GM21515 (cell line): ENCODE measurements around the gene SPATA2.

Experiments used
- ATAC-seq: cut with Tn5 transposase; IDR thresholded peaks from one replicate; pipeline ENCODE4 v1.9.1; 2021; ENCODE audit not compliant: unreplicated experiment

SPATA2 gene

DNA sequence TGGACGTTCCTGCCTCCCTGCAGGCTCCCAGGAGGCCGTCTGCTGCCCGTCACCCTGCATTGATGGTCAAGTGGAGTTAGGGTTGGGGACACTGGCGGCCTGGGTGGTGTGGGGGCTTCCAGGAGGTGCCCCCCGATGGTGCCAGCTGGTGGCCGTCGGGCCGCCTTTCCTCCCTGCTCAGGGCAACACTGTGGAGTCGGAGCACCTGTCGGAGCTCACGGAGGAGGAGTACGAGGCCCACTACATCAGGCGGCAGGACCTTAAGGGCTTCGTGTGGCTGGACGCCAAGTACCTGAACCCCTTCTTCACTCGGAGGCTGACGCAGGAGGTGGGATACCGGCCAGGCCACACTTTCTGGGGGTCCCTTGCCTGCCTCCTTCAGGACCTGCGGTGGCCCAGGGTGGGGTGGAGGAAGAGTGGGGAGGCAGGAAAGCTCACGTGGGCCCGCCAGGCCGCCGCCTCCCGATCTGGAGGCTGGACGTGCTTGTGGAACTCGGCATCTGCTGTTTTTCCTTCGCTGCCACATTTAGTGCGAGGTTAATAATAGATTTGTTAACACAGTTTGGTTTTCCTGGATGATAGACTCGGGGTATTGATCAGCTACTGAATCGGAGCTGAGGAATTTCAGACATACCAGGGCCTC is 28.6 kb downstream of the SPATA2 start:
- ATAC-seq, result no peak

DNA sequence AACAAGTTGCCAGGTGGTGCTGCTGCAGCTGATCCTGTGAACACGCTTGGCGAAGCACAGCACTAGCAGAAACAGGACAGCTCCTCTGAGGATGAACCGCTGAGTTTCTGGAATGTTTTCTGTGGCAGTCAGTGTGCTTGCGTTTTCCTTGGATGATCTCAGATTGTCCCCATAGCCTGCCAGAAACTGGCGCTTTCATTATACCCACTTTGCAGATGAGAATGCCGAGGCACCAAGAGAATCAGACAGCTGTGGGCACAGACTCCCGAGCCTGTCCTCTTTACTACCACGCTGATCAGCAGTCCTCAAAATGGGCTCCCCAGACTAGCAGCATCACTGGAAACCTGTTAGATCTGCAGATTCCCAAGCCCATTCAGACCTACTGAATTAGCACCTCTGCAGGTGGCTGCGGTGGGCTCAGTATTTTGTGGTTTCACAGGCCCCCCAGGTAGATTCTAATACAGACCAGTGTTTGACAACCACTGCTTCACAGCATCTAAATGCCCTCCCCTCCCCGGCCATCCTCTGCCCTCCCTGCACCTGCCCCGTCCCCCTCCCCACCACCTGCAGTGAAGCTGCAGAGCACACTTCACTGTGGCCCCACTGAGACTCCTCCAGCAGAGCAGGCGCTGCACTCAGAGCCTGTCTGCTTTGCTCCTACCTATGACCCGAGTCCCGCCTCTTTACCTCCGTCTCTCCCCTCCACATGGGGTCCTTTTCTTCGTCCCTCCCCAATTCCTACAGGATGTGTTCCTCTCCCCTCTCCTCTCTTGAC is 29.6 kb downstream of the SPATA2 start:
- no peak for ATAC-seq

DNA sequence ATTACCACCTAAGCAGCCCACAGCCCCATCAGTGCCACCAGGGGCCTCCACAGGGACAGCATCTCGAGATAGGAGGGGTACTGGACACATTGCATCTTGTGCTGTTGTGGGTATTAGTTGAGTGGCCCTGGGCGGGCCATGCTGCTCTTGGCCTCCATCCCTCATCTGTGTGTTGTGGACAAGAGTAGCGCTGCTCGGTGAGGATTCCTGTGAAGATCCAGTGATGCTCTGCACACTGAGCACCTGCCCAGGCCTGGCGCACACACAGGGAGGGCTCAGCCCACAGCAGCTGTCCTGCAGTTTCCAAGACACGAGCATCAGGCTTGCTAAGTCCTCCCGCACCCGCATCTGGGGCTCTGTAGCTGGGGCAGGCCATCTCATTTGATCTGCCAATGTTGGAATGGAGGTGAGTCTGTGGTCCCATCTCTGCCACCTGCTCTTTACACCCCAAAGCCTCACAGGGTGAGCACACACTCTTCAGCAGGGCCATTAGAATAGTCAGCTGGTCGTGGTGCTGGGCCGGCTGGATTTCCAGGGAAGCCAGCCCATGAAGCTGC is 32.0 kb downstream of the SPATA2 start:
- no peak for ATAC-seq

DNA sequence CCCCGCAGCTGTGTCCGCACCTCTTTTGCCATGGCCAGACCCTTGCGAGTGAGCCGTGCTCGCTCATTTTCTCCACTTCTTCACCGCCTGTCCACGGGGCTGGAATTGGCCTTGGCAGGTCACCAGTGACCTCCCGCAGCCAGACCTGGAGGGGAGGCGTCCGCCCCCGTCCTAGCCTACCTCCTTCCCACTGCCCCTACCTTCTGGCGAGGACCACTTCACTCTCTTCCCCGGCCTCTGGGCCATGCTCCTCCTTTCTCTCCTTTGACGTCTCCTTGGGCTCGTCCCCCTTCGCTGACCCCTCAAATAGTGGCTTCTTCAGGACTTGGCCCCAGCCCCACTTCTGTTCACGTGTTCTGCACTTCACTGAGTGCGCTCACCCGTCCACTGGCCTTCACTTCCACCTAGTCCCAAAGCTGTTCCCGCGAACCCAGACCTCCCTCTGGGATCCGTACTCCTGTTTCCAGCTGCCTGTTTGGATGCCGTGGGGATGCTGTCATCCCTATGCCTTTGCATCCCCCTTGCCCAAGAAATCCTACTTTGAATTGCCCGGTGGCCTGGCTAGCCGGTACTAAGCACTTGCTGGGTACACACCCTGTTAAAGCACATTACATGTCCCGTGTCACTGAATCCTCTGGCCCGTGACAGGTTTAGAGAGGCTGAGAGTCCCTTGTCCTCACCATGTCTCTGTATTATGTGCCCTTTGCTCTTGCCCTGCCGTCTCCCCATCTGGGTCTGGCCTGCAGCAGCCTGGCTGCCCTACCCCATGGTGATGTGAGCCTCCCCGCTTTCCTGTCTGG is 33.0 kb downstream of the SPATA2 start:
- ATAC-seq, result no peak

DNA sequence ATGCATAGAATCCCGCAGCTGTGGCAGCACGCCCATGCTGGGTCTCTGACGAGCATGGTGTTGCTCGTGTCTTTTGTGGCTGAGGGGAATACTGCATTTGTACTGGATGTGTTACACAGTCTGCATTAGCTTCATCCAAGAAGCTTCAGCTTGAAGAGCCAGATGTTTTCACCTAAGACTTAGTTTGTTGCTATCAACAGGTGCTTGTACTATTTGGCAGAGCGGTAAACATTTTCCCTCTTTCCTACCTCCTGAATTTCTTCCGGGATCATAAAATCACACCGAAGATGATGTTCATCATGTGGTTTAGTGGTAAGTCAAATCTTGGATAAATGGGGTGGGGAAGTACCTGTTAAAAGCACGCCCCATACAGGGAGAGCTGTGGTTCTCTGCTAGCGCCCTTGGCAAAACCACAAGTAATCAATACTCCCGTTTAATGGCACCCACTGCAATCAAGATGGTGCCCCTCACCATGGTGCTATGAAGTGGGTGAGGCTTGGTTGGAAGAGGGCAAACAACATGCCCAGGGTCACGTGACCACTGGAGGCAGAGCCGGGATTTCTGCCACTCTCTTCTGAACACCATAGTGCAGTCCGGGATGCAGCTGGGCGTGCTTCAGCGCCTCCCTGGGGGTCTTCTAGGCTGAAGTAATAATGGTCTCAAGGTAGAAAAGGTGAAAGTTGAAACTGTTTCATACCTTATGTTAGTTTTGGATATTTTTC is 34.4 kb downstream of the SPATA2 start:
- ATAC-seq, result no peak

DNA sequence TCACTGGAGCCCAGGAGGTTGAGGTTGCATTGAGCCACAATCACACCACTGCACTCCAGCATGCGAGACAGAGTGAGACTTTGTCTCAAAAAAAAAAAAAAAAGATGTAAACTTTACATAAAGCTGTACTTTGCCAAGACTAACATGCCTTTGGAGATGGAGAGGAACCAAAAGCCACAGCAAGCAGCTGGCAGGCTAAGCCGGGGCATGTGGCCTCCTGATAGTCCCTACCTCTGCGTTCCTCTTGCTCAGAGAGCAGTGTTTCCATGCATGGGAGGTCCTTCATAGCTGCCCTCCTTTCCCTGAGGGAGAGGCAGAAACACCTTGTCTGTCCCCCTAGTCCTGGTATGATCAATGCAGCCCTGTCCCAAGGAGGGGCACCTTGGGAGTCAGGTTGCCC is 35.2 kb downstream of the SPATA2 start:
- ATAC-seq, result no peak

DNA sequence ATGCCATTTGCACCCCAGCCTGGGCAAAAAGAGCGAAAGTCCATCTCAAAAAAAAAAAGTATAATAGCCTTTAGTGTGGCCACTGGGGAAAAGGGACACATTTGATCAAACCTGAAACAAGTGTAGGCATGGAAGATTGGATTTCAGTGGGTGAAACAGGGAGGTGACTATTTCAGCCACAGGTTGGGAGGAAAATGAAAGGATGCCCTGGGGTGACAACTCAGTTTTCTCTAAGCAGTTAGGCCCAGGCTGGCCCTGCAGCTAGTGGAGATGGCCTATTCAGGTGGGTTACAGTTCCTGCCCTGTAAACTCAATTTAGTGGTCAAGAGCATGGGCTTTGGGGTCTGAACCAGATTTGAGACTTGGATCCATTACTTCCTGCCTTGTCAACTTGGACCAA is 36.4 kb downstream of the SPATA2 start:
- ATAC-seq, result no peak

DNA sequence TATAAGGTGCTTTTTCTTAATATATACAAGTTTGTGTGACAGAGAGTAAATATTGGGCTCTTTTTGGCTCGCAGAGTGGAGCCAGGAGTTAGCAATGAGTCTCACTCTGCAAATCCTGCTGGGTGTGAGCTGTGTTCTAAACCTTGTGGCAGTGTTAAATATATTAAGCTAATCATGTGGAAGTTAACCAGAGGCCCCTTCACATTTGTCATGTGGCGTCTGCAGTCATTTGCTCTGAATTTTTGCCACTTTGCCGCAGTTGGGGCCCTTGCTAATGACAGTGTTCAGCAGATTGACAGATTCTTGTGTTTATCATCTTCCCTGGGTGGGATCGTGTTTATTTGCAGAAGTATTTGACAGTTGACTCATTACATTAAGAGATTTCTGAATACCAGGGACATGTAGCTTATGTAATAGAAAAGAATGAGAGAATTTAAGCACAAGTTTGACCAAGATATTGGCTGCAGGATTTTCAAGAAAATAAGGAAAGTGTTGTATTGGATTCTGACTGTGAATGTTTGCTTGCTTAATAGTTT is 37.9 kb downstream of the SPATA2 start:
- ATAC-seq, result no peak

DNA sequence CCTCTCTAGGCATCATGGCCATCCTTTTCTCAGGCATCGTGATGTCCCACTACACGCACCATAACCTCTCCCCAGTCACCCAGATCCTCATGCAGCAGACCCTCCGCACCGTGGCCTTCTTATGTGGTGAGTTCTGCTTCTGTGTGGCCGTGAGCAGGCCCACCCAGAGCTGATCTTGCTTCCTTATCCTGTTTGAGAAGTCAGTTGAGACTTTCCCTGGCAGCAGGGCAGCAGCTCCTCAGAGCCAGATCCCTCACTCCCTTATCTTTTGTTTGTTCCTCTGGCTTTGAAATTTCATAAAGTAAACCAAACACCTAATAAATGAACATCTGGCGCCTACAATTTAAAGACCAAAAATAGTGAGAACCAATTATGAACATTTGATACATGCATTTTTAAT is 40.6 kb downstream of the SPATA2 start:
- ATAC-seq, result no peak

DNA sequence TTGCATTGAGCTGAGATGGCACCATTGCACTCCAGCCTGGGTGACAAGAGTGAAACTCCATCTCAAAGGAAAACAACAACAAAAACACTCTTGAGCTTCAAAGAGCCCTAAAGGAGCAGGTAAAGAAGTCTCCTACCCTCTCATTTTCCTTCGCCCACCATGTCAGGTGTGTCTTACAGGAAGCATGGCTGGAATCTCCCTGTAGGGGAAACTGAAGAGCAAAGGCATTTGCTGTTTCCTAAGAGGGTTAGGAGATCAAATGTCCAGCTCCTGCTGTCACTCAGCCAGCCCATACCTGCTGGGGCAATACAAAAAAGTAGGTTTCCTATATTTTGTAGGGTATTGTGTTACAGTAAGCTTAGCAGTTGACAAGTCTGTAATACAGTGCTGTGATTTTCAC is 43.3 kb downstream of the SPATA2 start:
- ATAC-seq, result no peak

DNA sequence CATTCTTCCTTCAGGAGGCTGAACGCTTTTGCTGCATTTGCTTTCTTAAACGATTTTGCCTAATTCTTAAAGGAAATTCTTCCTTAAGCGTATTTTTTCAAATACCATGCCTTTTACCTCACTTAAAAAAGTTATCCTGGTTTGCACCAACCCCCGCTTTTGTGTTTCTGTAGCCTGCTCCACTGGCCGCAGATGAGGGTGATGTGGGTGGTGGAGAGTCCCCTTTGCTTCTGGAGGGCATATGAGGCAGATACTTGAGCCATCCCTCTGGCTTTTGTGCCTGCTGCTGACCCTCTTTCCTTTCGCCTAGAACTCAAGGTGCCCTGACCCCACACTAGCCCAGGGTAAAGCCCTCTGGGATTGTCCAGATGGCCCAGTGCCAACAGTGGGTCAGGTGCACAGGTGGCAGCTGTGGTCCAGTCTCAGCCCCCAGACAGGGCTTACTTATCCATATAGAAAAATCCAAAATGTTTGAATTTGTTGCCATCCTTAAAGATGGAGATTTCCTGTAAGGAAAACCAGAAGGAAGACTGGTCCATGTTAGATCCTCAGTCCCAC is 43.9 kb downstream of the SPATA2 start:
- no peak for ATAC-seq

DNA sequence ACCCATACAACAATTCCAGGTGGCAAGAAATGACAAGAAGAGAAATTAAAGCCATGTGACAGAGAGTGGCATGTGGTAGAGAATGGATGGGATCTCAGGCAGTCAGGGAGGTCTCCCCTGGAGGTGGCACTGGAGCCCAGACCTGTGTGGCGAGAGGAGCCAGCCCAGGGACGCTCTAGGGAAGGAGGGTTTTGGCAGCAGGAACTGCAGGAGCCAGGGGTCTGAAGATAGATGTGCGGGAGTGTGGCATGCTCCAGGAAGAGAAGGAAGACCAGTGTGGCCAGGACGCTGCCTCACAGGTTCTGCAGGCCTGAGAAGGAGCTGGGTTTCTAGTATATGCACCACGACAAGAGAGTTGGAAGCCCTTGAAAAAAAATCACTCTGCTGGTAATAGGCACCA is 45.1 kb downstream of the SPATA2 start:
- no peak for ATAC-seq

DNA sequence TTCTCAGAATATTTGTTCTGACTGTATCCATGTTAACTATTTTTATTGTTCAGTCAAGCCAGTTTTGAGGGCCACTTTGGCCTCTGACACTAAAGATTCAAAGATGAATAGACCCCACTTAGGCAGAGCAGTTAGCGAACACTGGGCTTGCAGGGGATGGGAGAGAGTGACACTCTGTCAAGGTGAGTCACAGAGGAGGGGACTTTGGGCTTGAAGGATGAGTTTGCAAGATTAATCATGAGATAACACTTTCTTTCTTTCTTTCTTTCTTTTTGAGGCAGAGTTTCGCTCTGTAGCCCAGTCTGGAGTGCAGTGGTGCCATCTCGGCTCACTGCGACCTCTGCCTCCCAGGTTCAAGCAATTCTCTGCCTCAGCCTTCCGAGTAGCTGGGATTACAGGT is 46.4 kb downstream of the SPATA2 start:
- no peak for ATAC-seq

DNA sequence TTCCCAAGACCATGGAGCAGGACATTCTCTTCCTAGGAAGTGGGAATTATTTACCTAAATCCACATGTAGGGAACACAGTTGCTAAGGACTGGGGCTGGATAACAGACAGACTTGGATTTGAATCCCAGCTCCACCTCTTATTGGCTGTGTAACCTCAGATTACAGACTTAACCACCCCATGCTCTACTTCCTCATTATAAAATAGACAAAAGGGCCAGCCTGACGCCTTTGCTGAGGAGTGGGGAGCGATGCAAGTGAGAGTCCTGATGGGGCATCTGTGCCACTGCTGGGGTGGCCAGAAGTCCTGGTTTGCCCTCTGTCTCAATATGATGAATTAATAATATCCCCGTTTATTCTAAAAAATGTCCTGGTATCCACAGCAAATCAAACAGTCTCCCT is 46.8 kb downstream of the SPATA2 start:
- ATAC-seq, result no peak

DNA sequence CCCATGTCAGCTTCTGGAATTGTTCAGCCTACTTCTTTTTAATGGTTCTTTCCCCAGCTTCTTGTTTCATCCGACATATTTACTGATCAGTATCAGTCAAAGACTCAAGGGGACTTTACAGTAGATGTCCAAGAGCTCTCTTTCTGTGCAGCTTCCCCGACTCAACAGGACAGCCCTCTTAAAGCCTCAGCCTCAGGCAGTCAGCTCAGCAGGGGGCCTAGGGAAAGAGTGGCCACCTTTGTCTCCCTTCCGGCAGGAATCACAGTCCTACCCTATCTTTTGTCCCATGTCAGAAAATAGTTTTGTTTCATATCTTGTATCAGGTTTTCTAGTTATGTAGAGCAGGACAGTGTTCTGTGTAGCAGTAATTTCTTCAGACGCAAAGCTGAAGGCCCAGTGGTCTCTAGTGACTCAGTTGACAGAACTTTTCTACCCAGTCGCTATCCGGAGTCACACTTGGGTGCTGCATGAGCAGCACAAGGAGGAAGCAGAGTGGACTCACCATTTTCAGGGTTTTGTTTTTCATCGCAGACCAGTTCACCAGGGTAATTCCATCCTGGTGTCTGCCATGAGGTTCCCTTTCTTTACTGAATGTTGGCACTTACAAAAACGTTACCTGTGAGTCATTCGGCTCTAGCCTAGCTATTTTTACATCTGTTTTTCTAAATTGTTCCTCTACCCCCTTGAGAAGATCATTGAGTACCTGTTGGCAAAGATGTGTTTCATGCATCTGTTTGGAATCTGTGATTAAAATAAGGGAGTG is 47.7 kb downstream of the SPATA2 start:
- no peak for ATAC-seq

DNA sequence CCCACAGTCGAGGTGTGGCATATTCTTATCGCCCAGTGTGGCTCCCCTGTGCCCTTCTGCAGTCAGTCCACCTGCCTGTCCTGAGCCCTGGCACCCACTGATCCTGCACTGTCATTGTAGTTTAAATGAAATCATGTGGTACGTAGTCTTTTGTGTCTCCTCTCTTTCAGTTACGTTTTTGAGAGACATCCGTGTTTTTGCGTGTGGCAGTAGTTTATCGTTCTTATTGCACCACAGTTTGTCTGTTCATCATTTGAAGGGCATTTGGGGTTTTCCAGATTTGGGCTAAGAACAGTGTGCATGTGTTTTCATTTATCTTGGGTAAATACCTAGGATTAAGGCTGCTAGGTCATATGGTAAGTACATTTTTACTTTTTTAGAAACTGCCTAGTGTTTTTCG is 49.3 kb downstream of the SPATA2 start:
- no peak for ATAC-seq

DNA sequence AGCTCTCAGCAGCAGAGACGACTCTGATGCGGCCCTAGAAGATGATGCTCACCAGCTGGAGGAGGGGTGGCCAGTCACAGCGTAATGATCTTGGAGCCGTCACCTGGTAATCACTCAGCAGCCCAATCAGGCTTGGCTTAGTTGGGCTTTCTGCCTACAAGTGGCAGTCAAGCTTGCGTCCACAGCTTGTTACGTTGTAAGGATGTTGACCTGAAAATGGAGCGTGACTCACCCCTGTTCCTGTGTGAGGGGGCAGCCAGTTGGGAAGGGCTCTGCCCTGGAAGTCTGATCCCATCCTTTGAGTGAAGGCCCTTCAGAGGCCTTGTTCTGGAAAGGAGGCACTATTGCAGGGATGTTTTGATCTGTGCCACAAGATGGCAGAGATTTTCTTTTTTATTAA is 49.8 kb downstream of the SPATA2 start:
- ATAC-seq, result no peak

DNA sequence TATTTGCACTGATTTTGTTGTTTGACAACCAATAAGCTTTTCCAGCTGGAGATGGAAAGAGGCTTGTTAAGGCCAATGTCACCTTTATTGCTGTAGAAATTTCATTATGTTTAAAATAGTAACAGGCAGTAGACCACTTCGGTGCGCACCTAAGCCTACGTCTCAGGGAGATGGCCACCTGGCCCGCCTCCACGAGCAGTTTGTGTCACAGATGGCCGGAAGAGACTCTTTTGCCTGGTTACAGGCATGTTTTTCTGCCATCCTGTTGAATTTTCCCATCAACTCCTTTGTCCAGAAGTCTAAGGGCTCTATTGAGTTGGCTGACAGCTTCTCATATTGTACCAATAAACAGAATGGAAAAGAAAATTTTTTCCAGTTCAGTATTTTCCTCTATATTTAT is 51.7 kb downstream of the SPATA2 start:
- no peak for ATAC-seq

DNA sequence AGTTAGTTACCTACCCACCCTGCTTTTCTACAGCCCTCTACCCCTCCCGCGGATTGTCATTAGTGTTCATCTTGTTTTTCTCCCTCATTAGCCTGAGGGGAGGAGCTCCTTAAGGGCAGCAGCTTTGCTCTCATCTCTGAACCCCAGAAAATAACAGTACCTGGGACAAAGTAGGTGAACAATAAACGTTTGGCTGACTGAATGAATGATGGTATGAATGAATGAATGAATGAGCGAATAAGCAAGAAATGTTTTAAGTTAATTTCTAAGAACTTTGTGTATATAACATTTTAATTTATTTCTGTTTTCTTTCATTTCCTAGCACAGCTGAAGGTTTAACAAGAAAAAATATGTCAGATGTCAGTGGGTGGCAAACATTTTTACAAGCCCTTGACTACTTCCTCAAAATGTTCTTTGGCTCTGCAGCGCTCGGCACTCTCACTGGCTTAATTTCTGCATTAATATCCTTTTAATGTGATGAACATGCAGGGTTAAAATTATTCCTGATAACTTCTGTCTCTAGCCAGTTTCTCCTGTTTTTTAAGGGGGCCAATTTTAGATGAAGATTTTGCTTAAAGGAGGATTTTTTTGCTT is 52.6 kb downstream of the SPATA2 start:
- ATAC-seq, result no peak
